Prostate gland (tissue), 2 donors: ENCODE data around the gene SLC39A13.

ENCODE experiments used
- CTCF ChIP-seq, 4 experiments: fragments of 200-600 bp in 2 of 4; fragments of 450-650 bp in 2 of 4; sonication (generic) in 2 of 4; IDR thresholded peaks; 1 replicate in 3 of 4; 2 replicates in 1 of 4; pipeline ENCODE4 v1.5.1; 2016 to 2019; ENCODE audit warnings: antibody characterized with exemption in 4 of 4, mild to moderate bottlenecking in 2 of 4, moderate library complexity in 2 of 4
- POLR2A ChIP-seq: fragments of 450-650 bp; IDR thresholded peaks from one replicate; pipeline ENCODE4 v1.6.1; 2016; ENCODE audit warnings: antibody characterized with exemption, mild to moderate bottlenecking
- POLR2AphosphoS5 ChIP-seq: sonication (generic); formaldehyde crosslinking; IDR thresholded peaks from one replicate; pipeline ENCODE4 v1.6.1; 2017; ENCODE audit warnings: antibody characterized with exemption

- TF ChIP-seq CTCF (IDR thresholded peaks at IDR 0.05): no peak
- TF ChIP-seq POLR2AphosphoS5: no peak
- no peak for TF ChIP-seq POLR2A
These were observed 28.3 kb downstream of the SLC39A13 start for GRCh38 chr11:47436726-47437125.
